HepG2 (cell line): ENCODE measurements around the gene STK36. TPM values are rescaled to one million over a fixed set of nuclear protein-coding genes. Genes with fewer than 3 reads are reported as not detected.
A peak's percentile ranks its signal among the peaks of the same experiment; 100 is the strongest.

Source experiments
- EEA1 ChIP-seq: sonication (generic); formaldehyde crosslinking; IDR thresholded peaks from 2 replicates; pipeline ENCODE4 v1.5.1; 2020; ENCODE audit warnings: mild to moderate bottlenecking, missing genetic modification reagents, borderline replicate concordance
- HDAC1 ChIP-seq: sonication (generic); formaldehyde crosslinking; IDR thresholded peaks from 2 replicates; pipeline ENCODE4 v1.5.1; 2020; ENCODE audit warnings: mild to moderate bottlenecking, missing genetic modification reagents
- HOXA5 ChIP-seq: sonication (generic); formaldehyde crosslinking; IDR thresholded peaks from 2 replicates; pipeline ENCODE4 v1.4.0; 2020; ENCODE audit warnings: missing genetic modification reagents
- KLF16 ChIP-seq, 2 experiments: sonication (generic) in 1 of 2; formaldehyde crosslinking in 1 of 2; IDR thresholded peaks; 2 replicates each; pipeline versions ENCODE4 v1.6.1 to v1.8.0; 2016 to 2023; ENCODE audit warnings: missing genetic modification reagents in 2 of 2, missing compliant biosample characterization in 1 of 2
- PHF20 ChIP-seq: sonication (generic); formaldehyde crosslinking; IDR thresholded peaks from 2 replicates; pipeline ENCODE4 v1.5.0; 2020; ENCODE audit warnings: mild to moderate bottlenecking, missing genetic modification reagents
- TAF1 ChIP-seq: sonication (generic); formaldehyde crosslinking; IDR thresholded peaks from 2 replicates; pipeline ENCODE4 v1.4.0; 2020; ENCODE audit warnings: missing genetic modification reagents
- ZNF230 ChIP-seq: sonication (generic); formaldehyde crosslinking; IDR thresholded peaks from 2 replicates; pipeline ENCODE4 v1.4.0; 2020; ENCODE audit warnings: mild to moderate bottlenecking, missing genetic modification reagents
- ZNF232 ChIP-seq: sonication (generic); formaldehyde crosslinking; IDR thresholded peaks from 2 replicates; pipeline ENCODE4 v1.4.0; 2020; ENCODE audit warnings: missing genetic modification reagents, borderline replicate concordance
- ZNF558 ChIP-seq: sonication (generic); formaldehyde crosslinking; IDR thresholded peaks from 2 replicates; pipeline ENCODE4 v1.9.0; 2022; ENCODE audit warnings: mild to moderate bottlenecking, missing genetic modification reagents, borderline replicate concordance
- ZNF839 ChIP-seq: sonication (generic); formaldehyde crosslinking; IDR thresholded peaks from 2 replicates; pipeline ENCODE4 v1.4.0; 2020; ENCODE audit warnings: missing genetic modification reagents, mild to moderate bottlenecking, borderline replicate concordance
- polyA plus RNA-seq, 8 experiments: library from polyadenylated mRNA; depleted of rRNA in 3 of 8; stranded (reverse) in 7 of 8; unstranded in 1 of 8; fragments of >200 nt; fragmentation: Illumina TruSeq in 4 of 8; extraction: Trizol in 4 of 8; gene quantifications; 2 replicates each; pipeline versions ENCODE4 v1.2.1 to v1.2.3, GENCODE V29; 2011 to 2016; ENCODE audit warnings: low read depth in 4 of 8, missing spikeins in 1 of 8, mixed read lengths in 1 of 8; ENCODE audit not compliant: insufficient read depth in 1 of 8
- total RNA-seq, 5 experiments: library from RNA; depleted of rRNA; stranded (reverse); fragments of >200 nt; fragmentation: Illumina TruSeq; extraction: Trizol; gene quantifications; 2 replicates each; pipeline ENCODE4 v1.2.3, GENCODE V29; 2016; ENCODE audit warnings: low read depth in 1 of 5
- TF ChIP-seq, protein P1 (sequence below): IDR thresholded peaks from 2 replicates; pipeline ENCODE4 v1.4.0; 2020; ENCODE audit warnings: mild to moderate bottlenecking, missing genetic modification reagents
- TF ChIP-seq, protein P2 (sequence below): sonication (generic); formaldehyde crosslinking; IDR thresholded peaks from 2 replicates; pipeline ENCODE4 v1.4.0; 2020; ENCODE audit warnings: mild to moderate bottlenecking, missing genetic modification reagents, borderline replicate concordance
- TF ChIP-seq, protein P3 (sequence below): sonication (generic); formaldehyde crosslinking; IDR thresholded peaks from 2 replicates; pipeline ENCODE4 v1.5.0; 2020; ENCODE audit warnings: missing genetic modification reagents
- TF ChIP-seq, protein P4 (sequence below): sonication (generic); formaldehyde crosslinking; IDR thresholded peaks from 2 replicates; pipeline ENCODE4 v1.9.0; 2021; ENCODE audit warnings: missing genetic modification reagents, mild to moderate bottlenecking, borderline replicate concordance
- TF ChIP-seq, protein P5 (sequence below): sonication (generic); formaldehyde crosslinking; IDR thresholded peaks from 2 replicates; pipeline ENCODE4 v1.5.1; 2020; ENCODE audit warnings: missing genetic modification reagents, mild to moderate bottlenecking, borderline replicate concordance
- TF ChIP-seq, protein P6 (sequence below): IDR thresholded peaks from 2 replicates; pipeline ENCODE4 v1.6.1; 2016; ENCODE audit warnings: low read depth

Gene STK36
- total and polyA plus RNA-seq, 2 of the 13 experiments (the other 11 are each of a cell fraction or from before 2014, with no cell fraction given) = 45.9 to 83.5 TPM

DNA sequence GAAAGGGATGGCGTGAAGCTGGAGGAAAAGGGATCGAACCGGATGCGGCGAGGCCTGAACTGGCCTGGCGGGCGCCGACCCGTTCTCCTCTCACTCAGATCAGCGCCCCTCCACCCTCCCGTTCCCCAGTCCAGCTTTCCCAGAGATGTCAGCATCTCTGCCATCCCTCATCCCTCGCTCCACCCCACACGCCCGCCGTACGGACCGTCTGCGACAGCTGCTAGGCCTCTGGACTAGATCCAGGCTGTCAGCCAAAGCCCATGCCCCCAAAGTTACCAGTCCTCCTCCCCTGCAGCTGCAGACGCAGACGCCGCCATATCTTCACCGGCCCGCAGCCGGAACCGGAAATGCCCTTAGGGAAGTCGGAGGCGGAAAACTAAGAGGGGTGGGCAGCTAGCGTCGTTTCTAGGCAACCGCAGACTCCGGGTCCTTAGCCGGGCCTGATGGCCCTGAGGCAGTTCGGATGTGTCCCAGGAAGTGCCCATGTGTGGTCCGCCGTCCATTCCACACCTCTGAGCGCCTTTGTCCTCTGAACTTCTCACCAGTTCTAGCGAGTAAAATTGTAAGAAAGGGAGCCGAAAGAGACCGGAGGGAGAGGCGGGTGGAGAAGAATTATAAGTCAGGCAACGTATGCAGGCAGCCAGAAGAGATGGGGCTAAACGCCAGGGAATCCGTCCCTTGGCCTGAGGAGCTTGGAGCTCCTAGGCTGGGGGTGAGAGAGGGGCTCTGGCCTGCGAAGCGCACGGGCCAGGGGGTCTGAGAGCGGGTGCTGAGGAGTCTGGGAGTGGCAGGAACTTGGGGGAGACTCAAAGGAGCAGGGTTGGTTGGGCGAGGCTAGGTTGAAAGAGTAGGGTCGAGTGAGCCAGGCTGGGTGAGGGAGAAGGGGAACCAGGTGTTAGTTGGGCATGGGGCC lies at the start of gene STK36, which contains the start of gene RNF25 (continued):
- TF ChIP-seq, protein P1, sequence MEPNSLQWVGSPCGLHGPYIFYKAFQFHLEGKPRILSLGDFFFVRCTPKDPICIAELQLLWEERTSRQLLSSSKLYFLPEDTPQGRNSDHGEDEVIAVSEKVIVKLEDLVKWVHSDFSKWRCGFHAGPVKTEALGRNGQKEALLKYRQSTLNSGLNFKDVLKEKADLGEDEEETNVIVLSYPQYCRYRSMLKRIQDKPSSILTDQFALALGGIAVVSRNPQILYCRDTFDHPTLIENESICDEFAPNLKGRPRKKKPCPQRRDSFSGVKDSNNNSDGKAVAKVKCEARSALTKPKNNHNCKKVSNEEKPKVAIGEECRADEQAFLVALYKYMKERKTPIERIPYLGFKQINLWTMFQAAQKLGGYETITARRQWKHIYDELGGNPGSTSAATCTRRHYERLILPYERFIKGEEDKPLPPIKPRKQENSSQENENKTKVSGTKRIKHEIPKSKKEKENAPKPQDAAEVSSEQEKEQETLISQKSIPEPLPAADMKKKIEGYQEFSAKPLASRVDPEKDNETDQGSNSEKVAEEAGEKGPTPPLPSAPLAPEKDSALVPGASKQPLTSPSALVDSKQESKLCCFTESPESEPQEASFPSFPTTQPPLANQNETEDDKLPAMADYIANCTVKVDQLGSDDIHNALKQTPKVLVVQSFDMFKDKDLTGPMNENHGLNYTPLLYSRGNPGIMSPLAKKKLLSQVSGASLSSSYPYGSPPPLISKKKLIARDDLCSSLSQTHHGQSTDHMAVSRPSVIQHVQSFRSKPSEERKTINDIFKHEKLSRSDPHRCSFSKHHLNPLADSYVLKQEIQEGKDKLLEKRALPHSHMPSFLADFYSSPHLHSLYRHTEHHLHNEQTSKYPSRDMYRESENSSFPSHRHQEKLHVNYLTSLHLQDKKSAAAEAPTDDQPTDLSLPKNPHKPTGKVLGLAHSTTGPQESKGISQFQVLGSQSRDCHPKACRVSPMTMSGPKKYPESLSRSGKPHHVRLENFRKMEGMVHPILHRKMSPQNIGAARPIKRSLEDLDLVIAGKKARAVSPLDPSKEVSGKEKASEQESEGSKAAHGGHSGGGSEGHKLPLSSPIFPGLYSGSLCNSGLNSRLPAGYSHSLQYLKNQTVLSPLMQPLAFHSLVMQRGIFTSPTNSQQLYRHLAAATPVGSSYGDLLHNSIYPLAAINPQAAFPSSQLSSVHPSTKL (CRISPR knock-in tag) = no peak
- TF ChIP-seq, protein P2, sequence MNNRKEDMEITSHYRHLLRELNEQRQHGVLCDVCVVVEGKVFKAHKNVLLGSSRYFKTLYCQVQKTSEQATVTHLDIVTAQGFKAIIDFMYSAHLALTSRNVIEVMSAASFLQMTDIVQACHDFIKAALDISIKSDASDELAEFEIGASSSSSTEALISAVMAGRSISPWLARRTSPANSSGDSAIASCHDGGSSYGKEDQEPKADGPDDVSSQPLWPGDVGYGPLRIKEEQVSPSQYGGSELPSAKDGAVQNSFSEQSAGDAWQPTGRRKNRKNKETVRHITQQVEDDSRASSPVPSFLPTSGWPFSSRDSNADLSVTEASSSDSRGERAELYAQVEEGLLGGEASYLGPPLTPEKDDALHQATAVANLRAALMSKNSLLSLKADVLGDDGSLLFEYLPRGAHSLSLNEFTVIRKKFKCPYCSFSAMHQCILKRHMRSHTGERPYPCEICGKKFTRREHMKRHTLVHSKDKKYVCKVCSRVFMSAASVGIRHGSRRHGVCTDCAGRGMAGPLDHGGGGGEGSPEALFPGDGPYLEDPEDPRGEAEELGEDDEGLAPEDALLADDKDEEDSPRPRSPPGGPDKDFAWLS (CRISPR knock-in tag) = no peak
- TF ChIP-seq, protein P3, sequence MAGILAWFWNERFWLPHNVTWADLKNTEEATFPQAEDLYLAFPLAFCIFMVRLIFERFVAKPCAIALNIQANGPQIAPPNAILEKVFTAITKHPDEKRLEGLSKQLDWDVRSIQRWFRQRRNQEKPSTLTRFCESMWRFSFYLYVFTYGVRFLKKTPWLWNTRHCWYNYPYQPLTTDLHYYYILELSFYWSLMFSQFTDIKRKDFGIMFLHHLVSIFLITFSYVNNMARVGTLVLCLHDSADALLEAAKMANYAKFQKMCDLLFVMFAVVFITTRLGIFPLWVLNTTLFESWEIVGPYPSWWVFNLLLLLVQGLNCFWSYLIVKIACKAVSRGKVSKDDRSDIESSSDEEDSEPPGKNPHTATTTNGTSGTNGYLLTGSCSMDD (CRISPR knock-in tag) = no peak
- TF ChIP-seq HOXA5 (CRISPR knock-in tag) = no peak
- TF ChIP-seq, protein P4, sequence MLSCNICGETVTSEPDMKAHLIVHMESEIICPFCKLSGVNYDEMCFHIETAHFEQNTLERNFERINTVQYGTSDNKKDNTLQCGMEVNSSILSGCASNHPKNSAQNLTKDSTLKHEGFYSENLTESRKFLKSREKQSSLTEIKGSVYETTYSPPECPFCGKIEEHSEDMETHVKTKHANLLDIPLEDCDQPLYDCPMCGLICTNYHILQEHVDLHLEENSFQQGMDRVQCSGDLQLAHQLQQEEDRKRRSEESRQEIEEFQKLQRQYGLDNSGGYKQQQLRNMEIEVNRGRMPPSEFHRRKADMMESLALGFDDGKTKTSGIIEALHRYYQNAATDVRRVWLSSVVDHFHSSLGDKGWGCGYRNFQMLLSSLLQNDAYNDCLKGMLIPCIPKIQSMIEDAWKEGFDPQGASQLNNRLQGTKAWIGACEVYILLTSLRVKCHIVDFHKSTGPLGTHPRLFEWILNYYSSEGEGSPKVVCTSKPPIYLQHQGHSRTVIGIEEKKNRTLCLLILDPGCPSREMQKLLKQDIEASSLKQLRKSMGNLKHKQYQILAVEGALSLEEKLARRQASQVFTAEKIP (CRISPR knock-in tag) = no peak
- peak; percentile 54; the same call in 1 of the 2 replicates for TF ChIP-seq EEA1 (CRISPR knock-in tag)
- TF ChIP-seq ZNF839 (CRISPR knock-in tag) = peak; percentile 74; the same call in 1 of the 2 replicates
- peak; percentile 99 for TF ChIP-seq HDAC1
- TF ChIP-seq ZNF558 (CRISPR knock-in tag) = no peak
- TF ChIP-seq ZNF232 (CRISPR knock-in tag) = 0 out of 2 replicates have a peak, but pooled peaks have one; percentile 54
- TF ChIP-seq TAF1 (CRISPR knock-in tag) = peak; percentile 92
- TF ChIP-seq KLF16 (CRISPR knock-in tag; IDR thresholded peaks at IDR 0.05) = peak in 1 of 2 experiments; percentile 59; a peak in 1 of 4 replicates
- TF ChIP-seq, protein P5, sequence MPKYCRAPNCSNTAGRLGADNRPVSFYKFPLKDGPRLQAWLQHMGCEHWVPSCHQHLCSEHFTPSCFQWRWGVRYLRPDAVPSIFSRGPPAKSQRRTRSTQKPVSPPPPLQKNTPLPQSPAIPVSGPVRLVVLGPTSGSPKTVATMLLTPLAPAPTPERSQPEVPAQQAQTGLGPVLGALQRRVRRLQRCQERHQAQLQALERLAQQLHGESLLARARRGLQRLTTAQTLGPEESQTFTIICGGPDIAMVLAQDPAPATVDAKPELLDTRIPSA (CRISPR knock-in tag) = no peak
- TF ChIP-seq, protein P6, sequence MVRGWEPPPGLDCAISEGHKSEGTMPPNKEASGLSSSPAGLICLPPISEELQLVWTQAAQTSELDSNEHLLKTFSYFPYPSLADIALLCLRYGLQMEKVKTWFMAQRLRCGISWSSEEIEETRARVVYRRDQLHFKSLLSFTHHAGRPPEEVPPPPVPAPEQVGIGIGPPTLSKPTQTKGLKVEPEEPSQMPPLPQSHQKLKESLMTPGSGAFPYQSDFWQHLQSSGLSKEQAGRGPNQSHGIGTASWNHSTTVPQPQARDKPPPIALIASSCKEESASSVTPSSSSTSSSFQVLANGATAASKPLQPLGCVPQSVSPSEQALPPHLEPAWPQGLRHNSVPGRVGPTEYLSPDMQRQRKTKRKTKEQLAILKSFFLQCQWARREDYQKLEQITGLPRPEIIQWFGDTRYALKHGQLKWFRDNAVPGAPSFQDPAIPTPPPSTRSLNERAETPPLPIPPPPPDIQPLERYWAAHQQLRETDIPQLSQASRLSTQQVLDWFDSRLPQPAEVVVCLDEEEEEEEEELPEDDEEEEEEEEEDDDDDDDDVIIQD (CRISPR knock-in tag) = no peak
- TF ChIP-seq ZNF230 (CRISPR knock-in tag) = peak; percentile 90; the same call in 1 of the 2 replicates
- TF ChIP-seq PHF20 (CRISPR knock-in tag) = peak; percentile 95
